ENCODE measurements around the gene IDI2. TPM values are rescaled to one million over a fixed set of nuclear protein-coding genes. Genes with fewer than 3 reads are reported as not detected.

The IDI2 gene
- total RNA-seq, 4 donors from 2014 or later: 0.30 TPM; not detected in 3

- no peak for DNase-seq (ENCODE audit: low spot score in 2 of 2)
- TF ChIP-seq EP300 (IDR thresholded peaks at IDR 0.05) (no peak), CTCF (IDR thresholded peaks at IDR 0.05) (no peak), POLR2A (IDR thresholded peaks at IDR 0.05) (no peak)
- WGBS, 2 donors: 30 to 33% methylated on average over 42 of the region's 42 CpGs
- Histone ChIP-seq H3K4me3 (peak overlapping the region; percentile 70 to 94 (median 86)), H3K9me3 (no peaks in the 10 kb centered on the region), H3K27me3 (no peaks in the 10 kb centered on the region), H3K27ac (peak overlapping the region; percentile 81 to 96 (median 92)), H3K36me3 (peaks cover 0 to 18% (median 0%) of the 10 kb centered on the region in 3 donors), H3K4me1 (peaks cover 0 to 41% (median 18%) of the 10 kb centered on the region in 4 donors)
Observed at GRCh38 chr10:988667-989545, 36.8 kb downstream of the IDI2 start.

GRCh38 chr10:987870-988666, 37.6 kb downstream of the IDI2 start, which contains the start of gene GTPBP4:
GTPBP4 (plus strand) TSS chr10:988434; CDS start chr10:988480, 46 bp downstream.
- DNase-seq (ENCODE audit: low spot score in 2 of 2): peak; percentile 97 to 98
- 0 to 1% methylated on average over 61 to 65 of the region's 74 CpGs for WGBS, 2 donors
- TF ChIP-seq EP300 (IDR thresholded peaks at IDR 0.05) (peak in 1 of 2 donors; percentile 87), POLR2A (IDR thresholded peaks at IDR 0.05) (peak; percentile 7 to 59), CTCF (IDR thresholded peaks at IDR 0.05) (peak in 4 of 5 experiments; percentile 10 to 55 (median 31))
- Histone ChIP-seq H3K4me1 (peaks cover 0 to 41% (median 18%) of the 10 kb centered on the region in 4 donors), H3K27me3 (no peaks in the 10 kb centered on the region), H3K4me3 (peak within 1 kb of the TSS; percentile 70 to 94 (median 86)), H3K9me3 (no peaks in the 10 kb centered on the region), H3K27ac (peak within 1 kb of the TSS; percentile 81 to 96 (median 92)), H3K36me3 (peaks cover 0 to 9% (median 0%) of the 10 kb centered on the region in 3 donors)

GRCh38 chr10:987620-987869, 38.1 kb downstream of the IDI2 start:
- peak overlapping the region; percentile 70 to 94 (median 86) for H3K4me3 ChIP-seq
- no peaks in the 10 kb centered on the region for H3K27me3 ChIP-seq
- peaks cover 0 to 4% (median 0%) of the 10 kb centered on the region in 3 donors for H3K36me3 ChIP-seq
- H3K4me1 ChIP-seq: peaks cover 0 to 41% (median 18%) of the 10 kb centered on the region in 4 donors
- TF ChIP-seq EP300 (IDR thresholded peaks at IDR 0.05): no peak
- no peak for TF ChIP-seq CTCF (IDR thresholded peaks at IDR 0.05)
- no peak for TF ChIP-seq POLR2A (IDR thresholded peaks at IDR 0.05)
- peak overlapping the region; percentile 81 to 96 (median 92) for H3K27ac ChIP-seq
- peak in 1 of 2 donors; percentile 8 for DNase-seq (ENCODE audit: low spot score in 2 of 2)
- no peaks in the 10 kb centered on the region for H3K9me3 ChIP-seq
- WGBS, 2 donors: 1 to 2% methylated on average over 7 of the region's 7 CpGs

- TF ChIP-seq EP300 (IDR thresholded peaks at IDR 0.05) (no peak), POLR2A (IDR thresholded peaks at IDR 0.05) (no peak), CTCF (IDR thresholded peaks at IDR 0.05) (no peak)
- H3K9me3 ChIP-seq: no peaks in the 10 kb centered on the region
- no peaks in the 10 kb centered on the region for H3K27me3 ChIP-seq
- H3K27ac ChIP-seq: peak overlapping the region in 2 of 4 donors; percentile 93 to 96
- WGBS, 2 donors: 65% methylated on average over 14 of the region's 14 CpGs
- DNase-seq (ENCODE audit: low spot score in 2 of 2): no peak
- H3K4me3 ChIP-seq: peak overlapping the region; percentile 70 to 94 (median 86)
- no peaks in the 10 kb centered on the region for H3K36me3 ChIP-seq
- H3K4me1 ChIP-seq: peaks cover 0 to 41% (median 18%) of the 10 kb centered on the region in 4 donors
Observed at GRCh38 chr10:986881-987619, 38.6 kb downstream of the IDI2 start.

Data from tibial nerve (tissue), 4 donors.